IMR-90 (cell line): ENCODE data around the gene ZG16B.

Experiments used
- CEBPB ChIP-seq: IDR thresholded peaks from 2 replicates; pipeline ENCODE4 v1.6.1; 2012; ENCODE audit warnings: low read depth, low read length, improper control_type of control experiment
- MAZ ChIP-seq: IDR thresholded peaks from 2 replicates; pipeline ENCODE4 v1.6.1; 2012; ENCODE audit warnings: low read depth, mild to moderate bottlenecking, low read length, improper control_type of control experiment, moderate library complexity, borderline replicate concordance
- NFE2L2 ChIP-seq: fragments of 150-350 bp; IDR thresholded peaks from 2 replicates; pipeline ENCODE4 v1.6.1; 2016; ENCODE audit warnings: low read depth, mild to moderate bottlenecking, low read length
- POLR2A ChIP-seq: IDR thresholded peaks from 2 replicates; pipeline ENCODE4 v1.6.1; 2012; ENCODE audit warnings: mild to moderate bottlenecking, low read depth, low read length
- RCOR1 ChIP-seq: IDR thresholded peaks from 2 replicates; pipeline ENCODE4 v1.6.1; 2012; ENCODE audit warnings: mild to moderate bottlenecking, low read length, improper control_type of control experiment; ENCODE audit not compliant: insufficient replicate concordance
- RFX5 ChIP-seq: IDR thresholded peaks from 2 replicates; pipeline ENCODE4 v1.8.0; 2012; ENCODE audit warnings: low read depth, mild to moderate bottlenecking, low read length, moderate library complexity
- TF ChIP-seq, protein P1 (sequence below): fragments of 150-350 bp; IDR thresholded peaks from 2 replicates; pipeline ENCODE4 v1.6.1; 2016; ENCODE audit warnings: low read depth, mild to moderate bottlenecking, low read length, moderate library complexity, borderline replicate concordance
- TF ChIP-seq, protein P2 (sequence below): conservative IDR thresholded peaks from 2 replicates; pipeline ENCODE4 v1.5.1; 2012; ENCODE audit warnings: mild to moderate bottlenecking, low read depth, low read length, improper control_type of control experiment
- TF ChIP-seq, protein P3 (sequence below): fragments of 150-350 bp; IDR thresholded peaks from 2 replicates; pipeline ENCODE4 v1.6.1; 2017; ENCODE audit warnings: mild to moderate bottlenecking, antibody characterized with exemption, low read length, low read depth

DNA sequence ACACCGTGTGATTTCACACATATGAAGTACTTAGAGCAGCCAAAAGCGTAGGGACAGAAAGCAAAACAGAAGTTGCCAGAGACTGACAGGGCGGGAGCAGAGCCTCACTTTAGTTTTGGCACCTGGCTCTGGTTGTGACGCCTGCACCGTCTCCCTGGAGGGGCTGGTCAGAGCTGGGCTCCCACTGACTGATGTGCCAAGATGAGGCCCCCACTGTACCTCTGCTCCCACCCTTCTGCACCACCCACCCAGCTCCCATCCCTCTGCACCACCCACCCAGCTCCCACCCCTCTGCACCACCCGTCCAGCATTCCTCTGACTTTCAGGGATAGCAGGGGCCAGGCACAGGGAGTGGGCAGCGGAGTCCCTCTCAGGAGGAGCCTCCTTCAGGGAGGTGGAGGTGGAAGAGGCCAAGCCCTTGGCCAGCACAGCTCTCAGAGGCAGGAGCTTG, 16.3 kb upstream of the ZG16B start:
- TF ChIP-seq NFE2L2, result no peak
- no peak for TF ChIP-seq RCOR1
- TF ChIP-seq RFX5, result no peak
- TF ChIP-seq, protein P1, sequence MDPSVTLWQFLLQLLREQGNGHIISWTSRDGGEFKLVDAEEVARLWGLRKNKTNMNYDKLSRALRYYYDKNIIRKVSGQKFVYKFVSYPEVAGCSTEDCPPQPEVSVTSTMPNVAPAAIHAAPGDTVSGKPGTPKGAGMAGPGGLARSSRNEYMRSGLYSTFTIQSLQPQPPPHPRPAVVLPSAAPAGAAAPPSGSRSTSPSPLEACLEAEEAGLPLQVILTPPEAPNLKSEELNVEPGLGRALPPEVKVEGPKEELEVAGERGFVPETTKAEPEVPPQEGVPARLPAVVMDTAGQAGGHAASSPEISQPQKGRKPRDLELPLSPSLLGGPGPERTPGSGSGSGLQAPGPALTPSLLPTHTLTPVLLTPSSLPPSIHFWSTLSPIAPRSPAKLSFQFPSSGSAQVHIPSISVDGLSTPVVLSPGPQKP, result no peak
- TF ChIP-seq, protein P2, sequence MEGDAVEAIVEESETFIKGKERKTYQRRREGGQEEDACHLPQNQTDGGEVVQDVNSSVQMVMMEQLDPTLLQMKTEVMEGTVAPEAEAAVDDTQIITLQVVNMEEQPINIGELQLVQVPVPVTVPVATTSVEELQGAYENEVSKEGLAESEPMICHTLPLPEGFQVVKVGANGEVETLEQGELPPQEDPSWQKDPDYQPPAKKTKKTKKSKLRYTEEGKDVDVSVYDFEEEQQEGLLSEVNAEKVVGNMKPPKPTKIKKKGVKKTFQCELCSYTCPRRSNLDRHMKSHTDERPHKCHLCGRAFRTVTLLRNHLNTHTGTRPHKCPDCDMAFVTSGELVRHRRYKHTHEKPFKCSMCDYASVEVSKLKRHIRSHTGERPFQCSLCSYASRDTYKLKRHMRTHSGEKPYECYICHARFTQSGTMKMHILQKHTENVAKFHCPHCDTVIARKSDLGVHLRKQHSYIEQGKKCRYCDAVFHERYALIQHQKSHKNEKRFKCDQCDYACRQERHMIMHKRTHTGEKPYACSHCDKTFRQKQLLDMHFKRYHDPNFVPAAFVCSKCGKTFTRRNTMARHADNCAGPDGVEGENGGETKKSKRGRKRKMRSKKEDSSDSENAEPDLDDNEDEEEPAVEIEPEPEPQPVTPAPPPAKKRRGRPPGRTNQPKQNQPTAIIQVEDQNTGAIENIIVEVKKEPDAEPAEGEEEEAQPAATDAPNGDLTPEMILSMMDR, result no peak
- TF ChIP-seq POLR2A, result no peak
- TF ChIP-seq MAZ, result no peak
- no peak for TF ChIP-seq CEBPB
- TF ChIP-seq, protein P3, sequence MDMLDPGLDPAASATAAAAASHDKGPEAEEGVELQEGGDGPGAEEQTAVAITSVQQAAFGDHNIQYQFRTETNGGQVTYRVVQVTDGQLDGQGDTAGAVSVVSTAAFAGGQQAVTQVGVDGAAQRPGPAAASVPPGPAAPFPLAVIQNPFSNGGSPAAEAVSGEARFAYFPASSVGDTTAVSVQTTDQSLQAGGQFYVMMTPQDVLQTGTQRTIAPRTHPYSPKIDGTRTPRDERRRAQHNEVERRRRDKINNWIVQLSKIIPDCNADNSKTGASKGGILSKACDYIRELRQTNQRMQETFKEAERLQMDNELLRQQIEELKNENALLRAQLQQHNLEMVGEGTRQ, result no peak
